Measurements from ENCODE around the gene LATS1.

Gene LATS1

DNA sequence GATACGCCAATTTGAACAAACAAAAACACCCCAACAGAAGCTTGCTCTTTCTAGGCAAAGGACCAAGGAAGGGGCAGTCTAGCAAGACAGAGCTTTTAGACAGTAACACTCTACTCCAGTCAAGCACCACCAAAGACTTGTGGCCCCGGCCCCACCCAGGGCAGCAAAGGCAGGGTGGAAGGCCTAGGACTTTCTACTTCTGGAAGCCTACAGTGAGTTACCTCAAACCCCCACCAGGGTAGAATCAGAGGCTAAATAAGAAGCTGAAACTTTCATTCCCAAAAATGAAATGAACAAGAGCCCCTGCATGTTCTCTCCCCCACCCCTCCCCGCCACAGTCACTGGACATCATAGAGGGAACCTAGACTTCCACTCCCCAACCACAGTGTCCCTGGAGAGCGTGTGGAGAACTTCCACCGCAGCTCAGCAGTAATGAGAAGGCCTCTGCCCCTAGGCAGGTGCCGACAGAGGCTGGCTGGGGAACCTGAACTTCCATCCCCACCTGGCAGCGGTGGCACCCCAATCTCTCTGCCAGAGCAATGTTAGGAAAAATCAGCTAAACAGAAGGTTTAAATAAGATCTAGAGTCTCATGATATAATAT, 109.4 kb downstream of the LATS1 start:
- TF ChIP-seq, protein P1, sequence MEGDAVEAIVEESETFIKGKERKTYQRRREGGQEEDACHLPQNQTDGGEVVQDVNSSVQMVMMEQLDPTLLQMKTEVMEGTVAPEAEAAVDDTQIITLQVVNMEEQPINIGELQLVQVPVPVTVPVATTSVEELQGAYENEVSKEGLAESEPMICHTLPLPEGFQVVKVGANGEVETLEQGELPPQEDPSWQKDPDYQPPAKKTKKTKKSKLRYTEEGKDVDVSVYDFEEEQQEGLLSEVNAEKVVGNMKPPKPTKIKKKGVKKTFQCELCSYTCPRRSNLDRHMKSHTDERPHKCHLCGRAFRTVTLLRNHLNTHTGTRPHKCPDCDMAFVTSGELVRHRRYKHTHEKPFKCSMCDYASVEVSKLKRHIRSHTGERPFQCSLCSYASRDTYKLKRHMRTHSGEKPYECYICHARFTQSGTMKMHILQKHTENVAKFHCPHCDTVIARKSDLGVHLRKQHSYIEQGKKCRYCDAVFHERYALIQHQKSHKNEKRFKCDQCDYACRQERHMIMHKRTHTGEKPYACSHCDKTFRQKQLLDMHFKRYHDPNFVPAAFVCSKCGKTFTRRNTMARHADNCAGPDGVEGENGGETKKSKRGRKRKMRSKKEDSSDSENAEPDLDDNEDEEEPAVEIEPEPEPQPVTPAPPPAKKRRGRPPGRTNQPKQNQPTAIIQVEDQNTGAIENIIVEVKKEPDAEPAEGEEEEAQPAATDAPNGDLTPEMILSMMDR (IDR thresholded peaks at IDR 0.05; ENCODE audit: low read depth, low read length) = no peak
- no peak for DNase-seq (ENCODE audit: low read depth in 2 of 2)

More for the DNA sequence above, 109.4 kb downstream of the LATS1 start:
- H3K4me3 ChIP-seq (replicated peaks in 1 of 2; ENCODE audit: low read depth in 2 of 2, low read length in 2 of 2) = no peak overlapping the region

All from cardiac fibroblast (primary cell).